Choroid plexus epithelial cell (primary cell): ENCODE results near the gene AP5B1.
A peak's percentile ranks its signal among the peaks of the same experiment; 100 is the strongest.

ENCODE experiments used
- DNase-seq: peaks from one replicate; pipeline ENCODE4 v3.0.0-alpha.2; 2010; ENCODE audit warnings: low read depth
- H3K4me3 ChIP-seq: 2 replicates; pipeline ENCODE4 v1.5.1; 2011; ENCODE audit warnings: low read depth, mild to moderate bottlenecking, control low read depth, low read length, moderate library complexity
- CTCF ChIP-seq: conservative IDR thresholded peaks from 2 replicates; pipeline ENCODE4 v1.5.1; 2011; ENCODE audit warnings: low read depth, mild to moderate bottlenecking, control low read depth, inconsistent platforms, low read length, moderate library complexity

Gene AP5B1

GRCh38 chr11:65781962-65782815 lies 1.4 kb upstream of the AP5B1 start:
- no peak overlapping the region for H3K4me3 ChIP-seq
- no peak for TF ChIP-seq CTCF

GRCh38 chr11:65781152-65781961 lies 581 bp upstream of the AP5B1 start:
- no peak for DNase-seq
- H3K4me3 ChIP-seq: peak overlapping the region; percentile 77
- no peak for TF ChIP-seq CTCF

More at GRCh38 chr11:65781962-65782815, 1.4 kb upstream of the AP5B1 start:
- DNase-seq: no peak

GRCh38 chr11:65779919-65780769 lies 632 bp downstream of the AP5B1 start:
- peak overlapping the region; percentile 77 for H3K4me3 ChIP-seq
- peak; percentile 83 for DNase-seq
- TF ChIP-seq CTCF: peak; percentile 77

- H3K4me3 ChIP-seq: peak overlapping the region; percentile 77
- no peak for TF ChIP-seq CTCF
- no peak for DNase-seq
Observed at GRCh38 chr11:65779669-65779918, 1.2 kb downstream of the AP5B1 start.

GRCh38 chr11:65778901-65779668 lies 1.7 kb downstream of the AP5B1 start:
- DNase-seq: no peak
- no peak for TF ChIP-seq CTCF
- peak overlapping the region; percentile 77 for H3K4me3 ChIP-seq

- no peak for TF ChIP-seq CTCF
- H3K4me3 ChIP-seq: no peak overlapping the region
Observed at GRCh38 chr11:65778431-65778900, 2.3 kb downstream of the AP5B1 start.

More at GRCh38 chr11:65778431-65778900, 2.3 kb downstream of the AP5B1 start:
- DNase-seq: no peak
